AG04450 (cell line): ENCODE results near the gene HS6ST2. TPM values are rescaled to one million over a fixed set of nuclear protein-coding genes. Genes with fewer than 3 reads are reported as not detected.

Experiments
- CTCF ChIA-PET: fragments of 300-600, 350-600 bp; formaldehyde crosslinking; extraction: SDS; loops from one replicate; lab custom pipeline; 2022; ENCODE audit warnings: antibody characterized with exemption, inconsistent platforms; lab: Charles Lee
- POLR2A ChIA-PET: fragments of 350-600 bp; formaldehyde crosslinking; extraction: SDS; loops from one replicate; lab custom pipeline; 2021; ENCODE audit warnings: antibody characterized with exemption, inconsistent platforms; lab: Yijun Ruan, JAX
- DNase-seq: peaks from one replicate; pipeline ENCODE4 v3.0.0-alpha.2; 2011; ENCODE audit warnings: low read depth, low spot score
- H3K27ac ChIP-seq: one replicate; pipeline ENCODE4 v1.5.1; 2012; ENCODE audit warnings: low read depth, low read length, control low read depth
- H3K27me3 ChIP-seq: one replicate; pipeline ENCODE4 v1.6.0; 2012; ENCODE audit warnings: low read length; ENCODE audit not compliant: control insufficient read depth, insufficient read depth
- H3K4me3 ChIP-seq: 2 replicates; pipeline ENCODE4 v1.5.1; 2011; ENCODE audit warnings: mild to moderate bottlenecking, low read depth, low read length, control low read depth
- H3K9me3 ChIP-seq: 2 replicates; pipeline ENCODE4 v1.5.1; 2012; ENCODE audit warnings: low read length; ENCODE audit not compliant: control insufficient read depth, insufficient read depth
- CTCF ChIP-seq: IDR thresholded peaks from 2 replicates; pipeline ENCODE4 v1.5.1; 2011; ENCODE audit warnings: low read depth, low read length, control low read depth, inconsistent platforms
- polyA plus RNA-seq: library from polyadenylated mRNA; depleted of rRNA; stranded (reverse); fragments of >200 nt; gene quantifications from 2 replicates; pipeline ENCODE4 v1.2.3, GENCODE V29; 2011

HS6ST2 gene
- polyA plus RNA-seq, 1 experiment = not detected

- no peak for DNase-seq
- CTCF ChIA-PET = no interaction called here
- H3K27me3 ChIP-seq = no peaks in the 10 kb centered on the region
- no peaks in the 10 kb centered on the region for H3K9me3 ChIP-seq
- POLR2A ChIA-PET = no interaction called here
- peak; percentile 35 for TF ChIP-seq CTCF
- H3K4me3 ChIP-seq = no peak overlapping the region
- no peak overlapping the region for H3K27ac ChIP-seq
Observed at GRCh38 chrX:132740316-132741123, 217.9 kb downstream of the HS6ST2 start.

- H3K27me3 ChIP-seq = no peaks in the 10 kb centered on the region
- TF ChIP-seq CTCF = no peak
Observed at GRCh38 chrX:132738951-132739350, 219.5 kb downstream of the HS6ST2 start.

GRCh38 chrX:132737743-132738142 is 220.7 kb downstream of the HS6ST2 start:
- H3K4me3 ChIP-seq = no peak overlapping the region
- ChIA-PET CTCF (interaction anchor here (0.6 kb wide), 1 partner anchor 932 kb away, joined by 4 read pairs; no protein-coding TSS in a partner anchor), POLR2A (no interaction called here)
- H3K27me3 ChIP-seq = no peaks in the 10 kb centered on the region
- no peak for TF ChIP-seq CTCF
- DNase-seq = no peak
- no peaks in the 10 kb centered on the region for H3K9me3 ChIP-seq
- no peak overlapping the region for H3K27ac ChIP-seq

More at GRCh38 chrX:132738951-132739350, 219.5 kb downstream of the HS6ST2 start:
- Histone ChIP-seq H3K27ac (no peak overlapping the region), H3K4me3 (no peak overlapping the region), H3K9me3 (no peaks in the 10 kb centered on the region)
- ChIA-PET POLR2A (no interaction called here), CTCF (no interaction called here)
- DNase-seq = no peak

- TF ChIP-seq CTCF = no peak
- no peak overlapping the region for H3K27ac ChIP-seq
- ChIA-PET CTCF (no interaction called here), POLR2A (no interaction called here)
- no peak overlapping the region for H3K4me3 ChIP-seq
- no peak for DNase-seq
- H3K27me3 ChIP-seq = no peaks in the 10 kb centered on the region
- H3K9me3 ChIP-seq = no peaks in the 10 kb centered on the region
Observed at GRCh38 chrX:132732236-132732635, 226.2 kb downstream of the HS6ST2 start.

GRCh38 chrX:132730726-132731125 is 227.7 kb downstream of the HS6ST2 start:
- Histone ChIP-seq H3K27me3 (no peaks in the 10 kb centered on the region), H3K9me3 (no peaks in the 10 kb centered on the region), H3K27ac (no peak overlapping the region), H3K4me3 (no peak overlapping the region)
- POLR2A ChIA-PET = no interaction called here
- no peak for TF ChIP-seq CTCF
- DNase-seq = no peak
- CTCF ChIA-PET = no interaction called here
